PC-3 (cell line): ENCODE data around the gene CAPG.

Experiments
- EZH2 ChIP-seq: fragments of 300-600 bp; sonication (generic); IDR thresholded peaks from one replicate; pipeline ENCODE4 v1.6.1; 2017; ENCODE audit warnings: antibody characterized with exemption, mild to moderate bottlenecking, low read length; ENCODE audit not compliant: unreplicated experiment
- EZH2phosphoT487 ChIP-seq: fragments of 300-600 bp; sonication (generic); IDR thresholded peaks from 2 replicates; pipeline ENCODE4 v1.6.1; 2018; ENCODE audit warnings: mild to moderate bottlenecking, antibody characterized with exemption, low read length, borderline replicate concordance
- TF ChIP-seq, protein P1 (sequence below): fragments of 300-600 bp; sonication (generic); conservative IDR thresholded peaks from 2 replicates; pipeline ENCODE4 v1.5.1; 2017; ENCODE audit warnings: antibody characterized with exemption, low read depth, mild to moderate bottlenecking, low read length

DNA sequence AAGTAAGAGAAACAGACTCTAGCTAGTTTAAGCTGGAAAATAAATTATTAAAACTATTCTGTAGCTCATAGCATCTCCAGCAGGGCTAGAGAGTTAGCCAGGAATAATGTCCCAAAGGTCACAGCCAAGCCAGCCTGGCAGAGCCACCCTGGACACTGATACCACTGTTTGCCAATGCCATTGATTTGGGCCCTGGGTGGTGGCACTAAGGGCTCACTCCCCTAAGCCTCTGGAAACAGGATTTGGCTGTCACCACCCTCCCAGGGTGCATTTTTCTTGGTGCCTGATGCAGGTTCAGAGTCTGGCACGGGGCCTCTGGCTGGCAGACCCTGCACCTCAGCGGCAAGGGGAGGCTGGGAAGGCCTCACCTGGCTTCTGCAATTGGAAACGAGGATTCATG is 15.4 kb upstream of the CAPG start:
- TF ChIP-seq, protein P1, sequence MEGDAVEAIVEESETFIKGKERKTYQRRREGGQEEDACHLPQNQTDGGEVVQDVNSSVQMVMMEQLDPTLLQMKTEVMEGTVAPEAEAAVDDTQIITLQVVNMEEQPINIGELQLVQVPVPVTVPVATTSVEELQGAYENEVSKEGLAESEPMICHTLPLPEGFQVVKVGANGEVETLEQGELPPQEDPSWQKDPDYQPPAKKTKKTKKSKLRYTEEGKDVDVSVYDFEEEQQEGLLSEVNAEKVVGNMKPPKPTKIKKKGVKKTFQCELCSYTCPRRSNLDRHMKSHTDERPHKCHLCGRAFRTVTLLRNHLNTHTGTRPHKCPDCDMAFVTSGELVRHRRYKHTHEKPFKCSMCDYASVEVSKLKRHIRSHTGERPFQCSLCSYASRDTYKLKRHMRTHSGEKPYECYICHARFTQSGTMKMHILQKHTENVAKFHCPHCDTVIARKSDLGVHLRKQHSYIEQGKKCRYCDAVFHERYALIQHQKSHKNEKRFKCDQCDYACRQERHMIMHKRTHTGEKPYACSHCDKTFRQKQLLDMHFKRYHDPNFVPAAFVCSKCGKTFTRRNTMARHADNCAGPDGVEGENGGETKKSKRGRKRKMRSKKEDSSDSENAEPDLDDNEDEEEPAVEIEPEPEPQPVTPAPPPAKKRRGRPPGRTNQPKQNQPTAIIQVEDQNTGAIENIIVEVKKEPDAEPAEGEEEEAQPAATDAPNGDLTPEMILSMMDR: no peak
- no peak for TF ChIP-seq EZH2
- no peak for TF ChIP-seq EZH2phosphoT487
